ENCODE data around the gene PTPRN2.

Gene PTPRN2

GRCh38 chr7:158067931-158068482, 519.6 kb downstream of the PTPRN2 start:
- DNase-seq (ENCODE audit: low read depth), result no peak

- DNase-seq (ENCODE audit: low read depth), result no peak
Observed at GRCh38 chr7:158067219-158067930, 520.2 kb downstream of the PTPRN2 start.

GRCh38 chr7:158066085-158066484, 521.5 kb downstream of the PTPRN2 start:
- no peak for DNase-seq (ENCODE audit: low read depth)

- DNase-seq (ENCODE audit: low read depth), result no peak
Observed at GRCh38 chr7:158065340-158065739, 522.3 kb downstream of the PTPRN2 start.

GRCh38 chr7:158064631-158065030, 523.0 kb downstream of the PTPRN2 start:
- no peak for DNase-seq (ENCODE audit: low read depth)

- DNase-seq (ENCODE audit: low read depth), result no peak
Observed at GRCh38 chr7:158063850-158064610, 523.6 kb downstream of the PTPRN2 start.

- DNase-seq (ENCODE audit: low read depth), result no peak
Observed at GRCh38 chr7:158062661-158063060, 525.0 kb downstream of the PTPRN2 start.

- DNase-seq (ENCODE audit: low read depth), result no peak
Observed at GRCh38 chr7:158061884-158062656, 525.6 kb downstream of the PTPRN2 start.

- no peak for DNase-seq (ENCODE audit: low read depth)
Observed at GRCh38 chr7:158061026-158061630, 526.5 kb downstream of the PTPRN2 start.

- no peak for DNase-seq (ENCODE audit: low read depth)
Observed at GRCh38 chr7:158060216-158060615, 527.4 kb downstream of the PTPRN2 start.

GRCh38 chr7:158057446-158057845, 530.2 kb downstream of the PTPRN2 start:
- no peak for DNase-seq (ENCODE audit: low read depth)

GRCh38 chr7:158056761-158057160, 530.9 kb downstream of the PTPRN2 start:
- DNase-seq (ENCODE audit: low read depth), result no peak

GRCh38 chr7:158055726-158056510, 531.7 kb downstream of the PTPRN2 start:
- no peak for DNase-seq (ENCODE audit: low read depth)

GRCh38 chr7:158054611-158055010, 533.0 kb downstream of the PTPRN2 start:
- no peak for DNase-seq (ENCODE audit: low read depth)

GRCh38 chr7:158054081-158054480, 533.5 kb downstream of the PTPRN2 start:
- DNase-seq (ENCODE audit: low read depth), result no peak

GRCh38 chr7:158053183-158053915, 534.3 kb downstream of the PTPRN2 start:
- DNase-seq (ENCODE audit: low read depth), result no peak

GRCh38 chr7:158052381-158053060, 535.1 kb downstream of the PTPRN2 start:
- no peak for DNase-seq (ENCODE audit: low read depth)

- no peak for DNase-seq (ENCODE audit: low read depth)
Observed at GRCh38 chr7:158051776-158052175, 535.8 kb downstream of the PTPRN2 start.

- DNase-seq (ENCODE audit: low read depth), result no peak
Observed at GRCh38 chr7:158050978-158051651, 536.5 kb downstream of the PTPRN2 start.

Measured in HS-5 (cell line).